HL-60 (cell line): ENCODE measurements around the gene WDR19.
"Not testable (repeated sequence)": the region's sequence is repeated elsewhere in the genome, so short reads cannot be mapped to it uniquely, and the experiment has no call there.

ENCODE experiments used
- DNase-seq, 2 experiments: peaks; one replicate each; pipeline ENCODE4 v3.0.0-alpha.2; 2010 to 2020; ENCODE audit warnings: low read depth in 1 of 2, low spot score in 1 of 2
- H3K27ac ChIP-seq: fragments of 250-450 bp; sonication (Bioruptor Pico); replicated peaks from 2 replicates; pipeline ENCODE4 v1.5.1; 2020; ENCODE audit warnings: mild to moderate bottlenecking, moderate library complexity
- H3K27me3 ChIP-seq: fragments of 250-450 bp; sonication (Bioruptor Pico); 2 replicates; pipeline ENCODE4 v1.5.1; 2021; ENCODE audit warnings: mild to moderate bottlenecking, moderate library complexity; ENCODE audit not compliant: insufficient read depth, poor library complexity, severe bottlenecking
- H3K4me3 ChIP-seq: replicated peaks from 2 replicates; pipeline ENCODE4 v1.5.1; 2011; ENCODE audit warnings: mild to moderate bottlenecking, control low read depth, low read length; ENCODE audit not compliant: insufficient read depth
- GABPA ChIP-seq: IDR thresholded peaks from 2 replicates; pipeline ENCODE4 v1.6.1; 2012; ENCODE audit warnings: low read depth
- POLR2AphosphoS5 ChIP-seq: IDR thresholded peaks from 2 replicates; pipeline ENCODE4 v1.6.1; 2012; ENCODE audit warnings: low read depth
- SPI1 ChIP-seq: IDR thresholded peaks from 2 replicates; pipeline ENCODE4 v1.6.1; 2012; ENCODE audit warnings: low read depth, mild to moderate bottlenecking, borderline replicate concordance
- long read RNA-seq: library from polyadenylated mRNA; unstranded; transcript quantifications from one replicate; pipeline ENCODE4 v2.0.0, GENCODE V29; 2020
- TF ChIP-seq, protein P1 (sequence below): IDR thresholded peaks from one replicate; pipeline ENCODE4 v1.5.1; 2011; ENCODE audit warnings: low read length, control low read depth, inconsistent platforms; ENCODE audit not compliant: insufficient read depth
- TF ChIP-seq, protein P2 (sequence below): IDR thresholded peaks from 2 replicates; pipeline ENCODE4 v1.6.1; 2012; ENCODE audit warnings: low read depth; ENCODE audit not compliant: insufficient replicate concordance

WDR19 gene
- long read RNA-seq, full-length matches to known transcripts: 7 of 19 reads
- long read RNA-seq, partial matches to known transcripts: 8 of 19 reads
- long read RNA-seq, other reads (novel, unspliced or antisense): 4 of 19 reads

DNA sequence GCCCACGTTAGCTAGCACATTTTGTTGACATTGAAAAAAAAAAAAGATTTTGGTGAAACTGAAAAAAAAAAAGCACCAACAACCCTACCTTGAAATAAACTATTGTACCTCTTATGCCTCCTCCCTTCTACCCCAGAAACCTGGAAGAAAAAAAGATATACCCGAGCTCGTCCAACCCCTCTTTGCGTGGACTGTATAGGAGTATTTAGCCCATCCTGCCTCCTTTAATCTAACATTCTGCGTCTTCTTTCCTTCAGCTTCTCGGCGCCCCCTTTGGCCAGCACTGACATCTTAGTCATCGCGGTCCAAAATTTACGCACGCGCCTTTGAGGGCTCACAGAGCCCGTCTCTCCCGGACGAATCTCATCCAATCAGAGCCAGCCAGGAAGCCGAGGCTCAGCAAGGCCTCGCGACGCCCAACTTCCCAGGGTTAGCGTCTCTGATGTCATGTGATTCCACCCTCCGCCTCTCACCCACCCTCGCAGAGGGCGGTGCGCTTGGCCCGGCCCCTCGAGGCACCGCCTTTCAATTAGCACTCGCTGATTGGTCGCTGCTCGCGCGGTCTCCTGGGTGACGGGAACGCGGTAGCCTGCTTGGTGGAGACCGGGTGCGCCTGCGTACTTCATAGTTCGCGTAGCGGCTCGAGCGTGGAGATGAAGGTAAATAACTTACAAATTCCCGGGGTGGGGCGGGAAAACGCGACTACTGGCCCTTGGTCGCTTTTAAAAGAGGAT, at the start of gene WDR19:
Gene WDR19 (plus strand): TSS at position 625 of the 734 bp plus-strand sequence. CDS start 29 bp downstream, at position 654.
- TF ChIP-seq POLR2AphosphoS5 (no peak), SPI1 (no peak), GABPA (no peak)
- TF ChIP-seq, protein P1, sequence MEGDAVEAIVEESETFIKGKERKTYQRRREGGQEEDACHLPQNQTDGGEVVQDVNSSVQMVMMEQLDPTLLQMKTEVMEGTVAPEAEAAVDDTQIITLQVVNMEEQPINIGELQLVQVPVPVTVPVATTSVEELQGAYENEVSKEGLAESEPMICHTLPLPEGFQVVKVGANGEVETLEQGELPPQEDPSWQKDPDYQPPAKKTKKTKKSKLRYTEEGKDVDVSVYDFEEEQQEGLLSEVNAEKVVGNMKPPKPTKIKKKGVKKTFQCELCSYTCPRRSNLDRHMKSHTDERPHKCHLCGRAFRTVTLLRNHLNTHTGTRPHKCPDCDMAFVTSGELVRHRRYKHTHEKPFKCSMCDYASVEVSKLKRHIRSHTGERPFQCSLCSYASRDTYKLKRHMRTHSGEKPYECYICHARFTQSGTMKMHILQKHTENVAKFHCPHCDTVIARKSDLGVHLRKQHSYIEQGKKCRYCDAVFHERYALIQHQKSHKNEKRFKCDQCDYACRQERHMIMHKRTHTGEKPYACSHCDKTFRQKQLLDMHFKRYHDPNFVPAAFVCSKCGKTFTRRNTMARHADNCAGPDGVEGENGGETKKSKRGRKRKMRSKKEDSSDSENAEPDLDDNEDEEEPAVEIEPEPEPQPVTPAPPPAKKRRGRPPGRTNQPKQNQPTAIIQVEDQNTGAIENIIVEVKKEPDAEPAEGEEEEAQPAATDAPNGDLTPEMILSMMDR: no peak
- TF ChIP-seq, protein P2, sequence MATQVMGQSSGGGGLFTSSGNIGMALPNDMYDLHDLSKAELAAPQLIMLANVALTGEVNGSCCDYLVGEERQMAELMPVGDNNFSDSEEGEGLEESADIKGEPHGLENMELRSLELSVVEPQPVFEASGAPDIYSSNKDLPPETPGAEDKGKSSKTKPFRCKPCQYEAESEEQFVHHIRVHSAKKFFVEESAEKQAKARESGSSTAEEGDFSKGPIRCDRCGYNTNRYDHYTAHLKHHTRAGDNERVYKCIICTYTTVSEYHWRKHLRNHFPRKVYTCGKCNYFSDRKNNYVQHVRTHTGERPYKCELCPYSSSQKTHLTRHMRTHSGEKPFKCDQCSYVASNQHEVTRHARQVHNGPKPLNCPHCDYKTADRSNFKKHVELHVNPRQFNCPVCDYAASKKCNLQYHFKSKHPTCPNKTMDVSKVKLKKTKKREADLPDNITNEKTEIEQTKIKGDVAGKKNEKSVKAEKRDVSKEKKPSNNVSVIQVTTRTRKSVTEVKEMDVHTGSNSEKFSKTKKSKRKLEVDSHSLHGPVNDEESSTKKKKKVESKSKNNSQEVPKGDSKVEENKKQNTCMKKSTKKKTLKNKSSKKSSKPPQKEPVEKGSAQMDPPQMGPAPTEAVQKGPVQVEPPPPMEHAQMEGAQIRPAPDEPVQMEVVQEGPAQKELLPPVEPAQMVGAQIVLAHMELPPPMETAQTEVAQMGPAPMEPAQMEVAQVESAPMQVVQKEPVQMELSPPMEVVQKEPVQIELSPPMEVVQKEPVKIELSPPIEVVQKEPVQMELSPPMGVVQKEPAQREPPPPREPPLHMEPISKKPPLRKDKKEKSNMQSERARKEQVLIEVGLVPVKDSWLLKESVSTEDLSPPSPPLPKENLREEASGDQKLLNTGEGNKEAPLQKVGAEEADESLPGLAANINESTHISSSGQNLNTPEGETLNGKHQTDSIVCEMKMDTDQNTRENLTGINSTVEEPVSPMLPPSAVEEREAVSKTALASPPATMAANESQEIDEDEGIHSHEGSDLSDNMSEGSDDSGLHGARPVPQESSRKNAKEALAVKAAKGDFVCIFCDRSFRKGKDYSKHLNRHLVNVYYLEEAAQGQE: no peak
- H3K4me3 ChIP-seq: peak within 1 kb of the TSS; percentile 98
- peak; percentile 98 to 99 for DNase-seq
- peak within 1 kb of the TSS; percentile 37 for H3K27ac ChIP-seq
- H3K27me3 ChIP-seq: no peaks in the 10 kb centered on the region

DNA sequence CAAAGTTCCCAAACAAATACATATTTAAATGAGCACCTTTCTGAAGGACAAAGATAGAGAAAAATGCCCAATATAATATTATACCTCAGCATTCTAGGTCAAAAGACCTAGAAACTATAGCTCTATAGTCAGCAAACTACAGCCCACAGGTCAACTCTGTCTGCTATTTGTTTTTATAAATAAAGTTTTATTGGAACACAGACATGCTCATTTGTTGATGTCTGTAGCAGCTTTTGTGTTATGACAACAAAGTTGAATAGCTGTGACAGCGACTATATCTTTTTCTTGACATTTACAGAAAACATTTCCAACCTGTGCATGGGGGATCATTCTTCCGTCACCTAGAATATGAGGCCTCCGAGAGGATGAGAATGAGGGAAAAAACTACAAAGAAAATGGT, 48.7 kb upstream of the WDR19 start:
- H3K27ac ChIP-seq: no peak overlapping the region
- H3K4me3 ChIP-seq: no peak overlapping the region
- TF ChIP-seq, protein P2: no peak
- no peaks in the 10 kb centered on the region for H3K27me3 ChIP-seq
- no peak for DNase-seq

DNA sequence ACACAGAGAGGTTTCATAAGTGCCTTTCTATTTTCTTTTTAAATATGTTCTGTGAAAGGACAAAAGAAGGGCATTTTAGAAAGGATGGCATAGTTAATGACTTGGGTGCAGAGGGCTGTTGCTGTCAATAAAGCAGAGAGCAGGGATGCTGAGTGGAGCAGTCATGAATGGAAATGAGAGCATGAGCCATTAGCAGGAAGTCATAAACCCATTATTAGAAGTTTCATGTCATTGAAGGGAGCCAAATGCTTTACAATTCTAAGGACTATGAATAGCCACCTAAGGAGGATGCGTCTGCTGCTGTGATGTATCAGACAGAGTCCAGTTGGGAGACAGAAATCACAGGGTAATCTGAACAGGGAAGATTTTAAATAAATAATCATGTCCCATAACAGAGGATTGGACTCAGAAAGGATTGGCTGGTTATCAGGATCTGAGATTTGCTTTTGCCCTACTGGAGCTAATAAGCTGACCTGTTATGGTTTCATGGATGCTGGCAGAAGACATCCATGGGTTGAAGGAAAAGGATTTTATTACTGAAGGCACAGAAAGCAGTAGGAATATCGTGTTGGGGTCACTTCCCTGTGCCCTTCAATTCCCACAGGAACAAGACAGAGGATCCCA, 47.5 kb upstream of the WDR19 start:
- DNase-seq: no peak

DNA sequence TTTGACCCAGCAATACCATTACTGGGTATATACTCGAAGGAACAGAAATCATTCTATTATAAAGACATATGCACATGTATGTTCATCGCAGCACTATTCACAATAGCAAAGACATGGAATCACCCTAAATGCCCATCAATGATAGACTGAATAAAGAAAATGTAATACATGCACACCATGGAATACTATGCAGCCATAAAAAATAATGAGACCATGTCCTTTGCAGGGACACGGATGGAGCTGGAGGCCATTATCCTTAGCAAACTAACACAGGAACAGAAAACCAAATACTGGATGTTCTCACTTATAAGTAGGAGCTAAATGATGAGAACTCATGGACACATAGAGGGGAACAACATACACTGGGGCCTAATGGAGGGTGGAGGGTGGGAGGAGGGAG, 44.1 kb upstream of the WDR19 start:
- H3K27ac ChIP-seq, DNase-seq, H3K27me3 ChIP-seq, H3K4me3 ChIP-seq: not testable (repeated sequence)

More for the DNA sequence above, 47.5 kb upstream of the WDR19 start:
- no peak for TF ChIP-seq POLR2AphosphoS5
- no peak for TF ChIP-seq SPI1
- TF ChIP-seq, protein P2: no peak
- TF ChIP-seq, protein P1: no peak
- no peak for TF ChIP-seq GABPA
- Histone ChIP-seq H3K27me3 (no peaks in the 10 kb centered on the region), H3K27ac (no peak overlapping the region), H3K4me3 (no peak overlapping the region)
